ENCODE results near the gene RFLNA.

GRCh38 chr12:124301084-124301654 lies 6.3 kb downstream of the RFLNA start:
- TF ChIP-seq, protein P1, sequence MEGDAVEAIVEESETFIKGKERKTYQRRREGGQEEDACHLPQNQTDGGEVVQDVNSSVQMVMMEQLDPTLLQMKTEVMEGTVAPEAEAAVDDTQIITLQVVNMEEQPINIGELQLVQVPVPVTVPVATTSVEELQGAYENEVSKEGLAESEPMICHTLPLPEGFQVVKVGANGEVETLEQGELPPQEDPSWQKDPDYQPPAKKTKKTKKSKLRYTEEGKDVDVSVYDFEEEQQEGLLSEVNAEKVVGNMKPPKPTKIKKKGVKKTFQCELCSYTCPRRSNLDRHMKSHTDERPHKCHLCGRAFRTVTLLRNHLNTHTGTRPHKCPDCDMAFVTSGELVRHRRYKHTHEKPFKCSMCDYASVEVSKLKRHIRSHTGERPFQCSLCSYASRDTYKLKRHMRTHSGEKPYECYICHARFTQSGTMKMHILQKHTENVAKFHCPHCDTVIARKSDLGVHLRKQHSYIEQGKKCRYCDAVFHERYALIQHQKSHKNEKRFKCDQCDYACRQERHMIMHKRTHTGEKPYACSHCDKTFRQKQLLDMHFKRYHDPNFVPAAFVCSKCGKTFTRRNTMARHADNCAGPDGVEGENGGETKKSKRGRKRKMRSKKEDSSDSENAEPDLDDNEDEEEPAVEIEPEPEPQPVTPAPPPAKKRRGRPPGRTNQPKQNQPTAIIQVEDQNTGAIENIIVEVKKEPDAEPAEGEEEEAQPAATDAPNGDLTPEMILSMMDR (IDR thresholded peaks at IDR 0.05), result no peak
- TF ChIP-seq POLR2A (IDR thresholded peaks at IDR 0.05), result no peak

All from lower leg skin (tissue), 3 donors.